Measurements from ENCODE around the gene KREMEN1. TPM values are rescaled to one million over a fixed set of nuclear protein-coding genes. Genes with fewer than 3 reads are reported as not detected.

Gene KREMEN1
- total and polyA plus RNA-seq, 10 of the 15 experiments (the other 5 are each of a cell fraction or from before 2014, with no cell fraction given), result 0.10 to 2.5 (median 0.20) TPM; not detected in 1

DNA sequence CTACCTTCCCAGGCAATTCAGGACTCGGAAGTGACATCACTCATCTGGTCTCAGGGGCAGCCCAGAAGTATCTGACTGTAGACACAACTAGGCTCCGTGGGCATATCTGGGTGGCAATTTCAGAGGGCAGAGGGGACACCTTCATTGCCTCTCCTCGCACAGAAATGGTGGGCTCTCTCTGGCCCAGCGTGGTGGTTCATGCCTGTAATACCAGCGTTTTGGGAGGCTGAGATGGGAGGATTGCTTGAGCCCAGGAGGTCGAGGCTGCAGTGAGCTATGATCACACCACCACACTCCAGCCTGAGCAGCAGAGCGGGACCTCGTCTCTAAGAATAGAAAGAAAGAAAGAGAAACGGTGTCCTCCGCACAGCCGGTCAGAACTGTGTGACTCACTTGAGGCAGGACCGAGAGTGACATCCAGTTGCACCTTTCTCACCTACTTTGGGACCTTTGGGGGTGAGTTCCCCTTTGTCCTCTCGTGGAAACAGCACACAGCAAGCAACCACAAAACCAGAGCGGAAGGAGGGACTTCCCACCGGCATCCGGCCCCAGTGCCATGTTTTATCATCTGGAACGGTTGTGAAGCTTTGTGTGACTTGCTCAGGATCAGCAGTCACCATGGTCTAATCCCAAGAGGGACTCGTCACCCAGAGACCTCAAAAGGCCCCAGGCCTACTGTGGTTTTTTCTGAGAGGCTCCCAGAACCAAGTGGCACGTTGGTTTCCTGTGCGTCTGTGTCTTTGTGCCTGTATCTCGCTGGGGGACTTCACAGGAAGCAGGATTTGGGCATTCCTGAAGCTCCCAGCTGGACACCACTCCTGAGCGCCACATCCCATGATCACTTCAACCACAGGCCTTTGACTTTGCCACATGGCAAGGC, 94.4 kb downstream of the KREMEN1 start (continued):
- 0 out of 2 replicates have a peak, but pooled peaks have one; percentile 16 for TF ChIP-seq ZNF592 (IDR thresholded peaks at IDR 0.05)
- TF ChIP-seq IRF5 (IDR thresholded peaks at IDR 0.05; ENCODE audit: borderline replicate concordance), result peak; percentile 78; the same call in 1 of the 2 replicates
- peak; percentile 100 for TF ChIP-seq NFIC (IDR thresholded peaks at IDR 0.05; ENCODE audit: low read depth, low read length)
- TF ChIP-seq BMI1 (IDR thresholded peaks at IDR 0.05; ENCODE audit: borderline replicate concordance), result peak; percentile 80
- peak; percentile 98 for TF ChIP-seq EP300 (IDR thresholded peaks at IDR 0.05; ENCODE audit: borderline replicate concordance in 1 of 2, control insufficient read depth in 1 of 2, low read depth in 2 of 2, low read length in 2 of 2)
- TF ChIP-seq, protein P1, sequence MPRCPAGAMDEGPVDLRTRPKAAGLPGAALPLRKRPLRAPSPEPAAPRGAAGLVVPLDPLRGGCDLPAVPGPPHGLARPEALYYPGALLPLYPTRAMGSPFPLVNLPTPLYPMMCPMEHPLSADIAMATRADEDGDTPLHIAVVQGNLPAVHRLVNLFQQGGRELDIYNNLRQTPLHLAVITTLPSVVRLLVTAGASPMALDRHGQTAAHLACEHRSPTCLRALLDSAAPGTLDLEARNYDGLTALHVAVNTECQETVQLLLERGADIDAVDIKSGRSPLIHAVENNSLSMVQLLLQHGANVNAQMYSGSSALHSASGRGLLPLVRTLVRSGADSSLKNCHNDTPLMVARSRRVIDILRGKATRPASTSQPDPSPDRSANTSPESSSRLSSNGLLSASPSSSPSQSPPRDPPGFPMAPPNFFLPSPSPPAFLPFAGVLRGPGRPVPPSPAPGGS (IDR thresholded peaks at IDR 0.05; ENCODE audit: borderline replicate concordance, insufficient read depth, low read depth, low read length, poor library complexity, severe bottlenecking), result peak; percentile 99
- peak; percentile 99 for TF ChIP-seq IKZF1 (conservative IDR thresholded peaks at IDR 0.05)
- no peak for TF ChIP-seq FOS (IDR thresholded peaks at IDR 0.05; ENCODE audit: borderline replicate concordance, extremely low read depth, insufficient read length)
- no peak for TF ChIP-seq RBBP5 (conservative IDR thresholded peaks at IDR 0.05)
- TF ChIP-seq SMARCA5 (IDR thresholded peaks at IDR 0.05), result peak; percentile 100
- TF ChIP-seq ZNF207 (IDR thresholded peaks at IDR 0.05; ENCODE audit: borderline replicate concordance), result peak; percentile 60; the same call in 1 of the 2 replicates
- 0 out of 2 replicates have a peak, but pooled peaks have one; percentile 50 for TF ChIP-seq ESRRA (IDR thresholded peaks at IDR 0.05; ENCODE audit: low read length)
